K562 (cell line): ENCODE measurements around the gene OTOP3. TPM values are rescaled to one million over a fixed set of nuclear protein-coding genes. Genes with fewer than 3 reads are reported as not detected.

Experiments
- ATAC-seq: fragments of 200-7000 bp; cut with Tn5 transposase; 3 replicates; pipeline ENCODE4 v1.9.1; 2020; ENCODE audit warnings: moderate library complexity
- BruUV-seq: library from RNA; stranded (reverse); fragments of 400-500 nt; replicated peaks from 2 replicates; lab custom pipeline; 2021; lab: Mats Ljungman, UMichigan
- CTCF ChIA-PET: fragments of 300-600 bp; formaldehyde crosslinking; extraction: SDS; loops from one replicate; lab custom pipeline; 2021; ENCODE audit warnings: low intra/inter-chr PET ratio; lab: Yijun Ruan, JAX
- POLR2A ChIA-PET: fragments of 300-600, 350-650 bp; sonication (Branson Sonifier 250); formaldehyde crosslinking; extraction: SDS; loops from one replicate; lab custom pipeline; 2021; ENCODE audit warnings: antibody characterized with exemption, inconsistent platforms; lab: Yijun Ruan, JAX
- DNase-seq, 4 experiments: peaks; one replicate each; pipeline versions ENCODE4 v3.0.0 to v3.0.0-alpha.2; 2011 to 2018; ENCODE audit warnings: low spot score in 3 of 4, mixed read lengths in 3 of 4; ENCODE audit errors: extremely low read depth in 1 of 4
- FAIRE-seq: peaks from 2 replicates; lab custom pipeline; 2011; peaks lifted over from hg19 to GRCh38; lab: Jason Lieb, UNC
- H2AFZ ChIP-seq: 2 replicates; pipeline ENCODE4 v1.6.0; 2011; ENCODE audit warnings: low read depth, low read length, control low read depth, inconsistent platforms
- H3K27ac ChIP-seq: fragments of 200-600 bp; 3 replicates; pipeline ENCODE4 v1.8.0; 2011; ENCODE audit warnings: low read depth, mild to moderate bottlenecking, control low read depth, inconsistent platforms, low read length, moderate library complexity, mixed read lengths; ENCODE audit errors: extremely low read depth
- H3K27me3 ChIP-seq, 2 experiments: fragments of 300-600 bp in 1 of 2; 2 replicates in 1 of 2; 3 replicates in 1 of 2; pipeline versions ENCODE4 v1.6.0 to v1.8.0; 2011; ENCODE audit warnings: inconsistent platforms in 2 of 2, low read length in 2 of 2, mild to moderate bottlenecking in 1 of 2, mixed read lengths in 1 of 2, moderate library complexity in 1 of 2; ENCODE audit not compliant: control insufficient read depth in 2 of 2, insufficient read depth in 2 of 2
- H3K36me3 ChIP-seq: fragments of 300-600 bp; 3 replicates; pipeline ENCODE4 v1.8.0; 2011; ENCODE audit warnings: mild to moderate bottlenecking, low read length, inconsistent platforms; ENCODE audit not compliant: control insufficient read depth, insufficient read depth
- H3K4me1 ChIP-seq, 2 experiments: fragments of 200-600 bp in 1 of 2; replicated peaks in 1 of 2; 2 replicates in 1 of 2; 3 replicates in 1 of 2; pipeline versions ENCODE4 v1.5.1 to v1.8.0; 2011; ENCODE audit warnings: inconsistent platforms in 2 of 2, low read length in 2 of 2, mild to moderate bottlenecking in 1 of 2, mixed read lengths in 1 of 2, moderate library complexity in 1 of 2; ENCODE audit not compliant: control insufficient read depth in 2 of 2, insufficient read depth in 2 of 2
- H3K4me2 ChIP-seq: 2 replicates; pipeline ENCODE4 v1.6.1; 2011; ENCODE audit warnings: low read length, control low read depth, inconsistent platforms, mixed read lengths; ENCODE audit not compliant: insufficient read depth
- H3K4me3 ChIP-seq: fragments of 200-600 bp; sonication (generic), shearing (Covaris generic); 2 replicates; pipeline ENCODE4 v1.5.1; 2016; ENCODE audit warnings: control low read depth, inconsistent platforms
- H3K79me2 ChIP-seq: fragments of 200-600 bp; 3 replicates; pipeline ENCODE4 v1.8.0; 2011; ENCODE audit warnings: low read length, inconsistent platforms; ENCODE audit not compliant: control insufficient read depth, insufficient read depth
- H3K9ac ChIP-seq, 2 experiments: 2 replicates each; pipeline versions ENCODE4 v1.6.0 to v1.6.1; 2011; ENCODE audit warnings: low read depth in 2 of 2, low read length in 2 of 2, control low read depth in 1 of 2, inconsistent platforms in 1 of 2, mild to moderate bottlenecking in 1 of 2, mixed read lengths in 1 of 2; ENCODE audit not compliant: insufficient read depth in 1 of 2
- H3K9me1 ChIP-seq: one replicate; pipeline ENCODE4 v1.6.0; 2011; ENCODE audit warnings: inconsistent platforms, mild to moderate bottlenecking, low read length, moderate library complexity; ENCODE audit not compliant: control insufficient read depth, insufficient read depth
- H3K9me3 ChIP-seq: replicated peaks from 2 replicates; pipeline ENCODE4 v1.5.1; 2011; ENCODE audit warnings: low read depth, low read length, inconsistent platforms; ENCODE audit not compliant: control insufficient read depth, insufficient read depth
- H4K20me1 ChIP-seq: replicated peaks from 2 replicates; pipeline ENCODE4 v1.6.1; 2011; ENCODE audit warnings: low read length, inconsistent platforms, mixed read lengths; ENCODE audit not compliant: control insufficient read depth, insufficient read depth
- BHLHE40 ChIP-seq: IDR thresholded peaks from 2 replicates; pipeline ENCODE4 v1.6.1; 2011; ENCODE audit warnings: low read length, improper control_type of control experiment
- CBFA2T2 ChIP-seq: fragments of 450-650 bp; conservative IDR thresholded peaks from 2 replicates; pipeline ENCODE4 v1.6.1; 2017; ENCODE audit warnings: mild to moderate bottlenecking
- CXXC5 ChIP-seq: fragments of 250-450 bp; sonication (Bioruptor Pico); IDR thresholded peaks from 2 replicates; pipeline ENCODE4 v1.8.0; 2022; ENCODE audit warnings: inconsistent platforms, mild to moderate bottlenecking, moderate library complexity
- EP400 ChIP-seq: fragments of 450-650 bp; IDR thresholded peaks from 2 replicates; pipeline ENCODE4 v1.6.1; 2017; ENCODE audit warnings: antibody characterized with exemption, mild to moderate bottlenecking, moderate library complexity
- ETV1 ChIP-seq: fragments of 450-650 bp; conservative IDR thresholded peaks from 2 replicates; pipeline ENCODE4 v1.6.1; 2016; ENCODE audit warnings: missing genetic modification characterization, control low read depth, low read depth, missing compliant biosample characterization
- GABPB1 ChIP-seq: sonication (generic); formaldehyde crosslinking; IDR thresholded peaks from 2 replicates; pipeline ENCODE4 v1.8.0; 2022; ENCODE audit warnings: mild to moderate bottlenecking, missing genetic modification reagents
- GTF3C2 ChIP-seq: IDR thresholded peaks from 3 replicates; pipeline ENCODE4 v1.6.1; 2011; ENCODE audit warnings: borderline replicate concordance, mild to moderate bottlenecking, moderate library complexity; ENCODE audit not compliant: insufficient read length; ENCODE audit errors: extremely low read depth
- HES1 ChIP-seq: fragments of 450-650 bp; IDR thresholded peaks from 2 replicates; pipeline ENCODE4 v1.6.1; 2016; ENCODE audit warnings: low read depth, mild to moderate bottlenecking, moderate library complexity
- PTTG1 ChIP-seq: fragments of 450-650 bp; IDR thresholded peaks from 2 replicates; pipeline ENCODE4 v1.6.1; 2016; ENCODE audit warnings: low read depth, mild to moderate bottlenecking, missing genetic modification characterization, missing compliant biosample characterization
- RAD51 ChIP-seq: fragments of 450-650 bp; IDR thresholded peaks from 2 replicates; pipeline ENCODE4 v1.7.1; 2016; ENCODE audit warnings: low read depth, mild to moderate bottlenecking, borderline replicate concordance
- RFX7 ChIP-seq: fragments of 250-450 bp; sonication (Bioruptor Pico); IDR thresholded peaks from 2 replicates; pipeline ENCODE4 v1.5.1; 2021; ENCODE audit warnings: mild to moderate bottlenecking
- SMAD4 ChIP-seq: fragments of 250-450 bp; sonication (Bioruptor Pico); conservative IDR thresholded peaks from 2 replicates; pipeline ENCODE4 v1.8.0; 2021; ENCODE audit warnings: inconsistent platforms, mild to moderate bottlenecking, moderate library complexity
- SMARCA4 ChIP-seq: fragments of 450-650 bp; IDR thresholded peaks from 2 replicates; pipeline ENCODE4 v1.6.1; 2016
- SMARCE1 ChIP-seq: fragments of 450-650 bp; IDR thresholded peaks from 2 replicates; pipeline ENCODE4 v1.7.1; 2016; ENCODE audit warnings: mild to moderate bottlenecking
- TOE1 ChIP-seq, 2 experiments: fragments of 450-650 bp in 1 of 2; sonication (generic) in 1 of 2; formaldehyde crosslinking in 1 of 2; IDR thresholded peaks; 2 replicates each; pipeline versions ENCODE4 v1.7.1 to v1.8.0; 2016 to 2022; ENCODE audit warnings: borderline replicate concordance in 2 of 2, mild to moderate bottlenecking in 2 of 2, antibody characterized with exemption in 1 of 2, inconsistent platforms in 1 of 2, low read depth in 1 of 2, missing genetic modification reagents in 1 of 2, moderate library complexity in 1 of 2
- USF2 ChIP-seq: sonication (generic); formaldehyde crosslinking; IDR thresholded peaks from 2 replicates; pipeline ENCODE4 v1.5.0; 2020; ENCODE audit warnings: missing genetic modification reagents
- WGBS: fragments of 100-300 bp; shearing (Covaris generic); methylation state at CpG from one replicate; pipeline ENCODE4 v1.1.6; 2016; ENCODE audit warnings: low coverage, mixed read lengths; ENCODE audit not compliant: insufficient coverage; ENCODE audit errors: missing lambda C conversion rate; 5-methylcytosine and 5-hydroxymethylcytosine counted together
- in situ Hi-C: fragments of 300-500 bp; cut with MboI; formaldehyde crosslinking; loops from 4 replicates; pipeline ENCODE4 v1.15.0; 2018; ENCODE audit warnings: inconsistent platforms, mixed read lengths
- intact Hi-C: fragments of 100-400 bp; cut with micrococcal nuclease; formaldehyde crosslinking; loops from 2 replicates; pipeline ENCODE4 v1.14.2; 2022
- polyA plus RNA-seq, 8 experiments: library from polyadenylated mRNA; depleted of rRNA in 4 of 8; stranded (reverse) in 5 of 8; unstranded in 3 of 8; fragments of >200 nt; fragmentation: Nextera tagmentation in 2 of 8; fragmentation: Illumina TruSeq in 1 of 8; extraction: Ambion mirVana in 2 of 8; extraction: Trizol in 1 of 8; gene quantifications; 2 replicates each; pipeline versions ENCODE4 v1.2.1 to v1.2.3, GENCODE V29; 2011 to 2014; ENCODE audit warnings: inconsistent platforms in 1 of 8, missing spikeins in 1 of 8
- total RNA-seq, 7 experiments: library from RNA; depleted of rRNA in 6 of 7; stranded (reverse); fragments of >200 nt in 6 of 7; fragmentation: Illumina TruSeq in 2 of 7; extraction: Trizol in 2 of 7; gene quantifications; 2 replicates each; pipeline versions ENCODE4 v1.2.1 to v1.2.3, GENCODE V29; 2011 to 2021; ENCODE audit warnings: low replicate concordance in 1 of 7

Gene OTOP3
- total and polyA plus RNA-seq, 9 of the 15 experiments (the other 6 are each of a cell fraction or from before 2014, with no cell fraction given): not detected

GRCh38 chr17:74979408-74980146, 43.9 kb downstream of the OTOP3 start:
- Histone ChIP-seq H3K9me3 (no peaks in the 10 kb centered on the region), H4K20me1 (no peaks in the 10 kb centered on the region), H2AFZ (peak overlapping the region; percentile 54), H3K27me3 (no peaks in the 10 kb centered on the region), H3K4me3 (no peak overlapping the region), H3K9me1 (no peaks in the 10 kb centered on the region), H3K4me2 (no peak overlapping the region; the same call in 1 of the 2 replicates), H3K9ac (peak overlapping the region in 1 of 2 experiments; percentile 65; a peak in 1 of 4 replicates), H3K27ac (no peak overlapping the region), H3K4me1 (peaks cover 18 to 38% of the 10 kb centered on the region in 2 experiments), H3K36me3 (no peaks in the 10 kb centered on the region), H3K79me2 (0 out of 3 replicates have a peak, but pooled peaks cover 3% of the 10 kb centered on the region)
- intact Hi-C loops (no loop called here), in situ Hi-C loops (no loop called here)
- FAIRE-seq: peak; percentile 70
- 31% methylated on average over 17 of the region's 17 CpGs for WGBS
- CTCF ChIA-PET: no interaction called here
- POLR2A ChIA-PET: interaction anchor here (1.6 kb wide), 1 partner anchor 33 kb away, joined by 5 read pairs; the partner anchor contains the start of gene MRPL58
- DNase-seq: peak; percentile 36 to 77 (median 46)
- 0 out of 3 replicates have a peak, but pooled peaks have one; percentile 3 for ATAC-seq
- BruUV-seq: no TSS peak
- TF ChIP-seq CBFA2T2 (peak; percentile 35), USF2 (CRISPR knock-in tag) (peak; percentile 57), PTTG1 (tag) (no peak), CXXC5 (CRISPR knock-in tag) (peak; percentile 77), SMARCE1 (peak; percentile 58; the same call in 1 of the 2 replicates), ETV1 (peak; percentile 94), SMAD4 (CRISPR knock-in tag) (peak; percentile 71), GTF3C2 (peak; percentile 61), BHLHE40 (peak; percentile 31; the same call in 1 of the 2 replicates), HES1 (peak; percentile 61; the same call in 1 of the 2 replicates), TOE1 (IDR thresholded peaks at IDR 0.05; ENCODE audit: borderline replicate concordance) (peak; percentile 81), TOE1 (CRISPR knock-in tag; IDR thresholded peaks at IDR 0.05; ENCODE audit: borderline replicate concordance, low read depth) (no peak), GABPB1 (CRISPR knock-in tag) (0 out of 2 replicates have a peak, but pooled peaks have one; percentile 10), RFX7 (no peak), RAD51 (peak; percentile 47; the same call in 1 of the 2 replicates), EP400 (0 out of 2 replicates have a peak, but pooled peaks have one; percentile 33), SMARCA4 (peak; percentile 57; the same call in 1 of the 2 replicates)
